Activated CD4-positive, CD25-positive, alpha-beta regulatory T cell treated with anti-CD3 and anti-CD28 coated beads, Interleukin-2, amount 50 U/mL, for 16 hours (primary cell): ENCODE data around the gene EXOC3L4.

Experiments
- DNase-seq: peaks from one replicate; pipeline ENCODE4 v3.0.0-alpha.2; 2020; ENCODE audit warnings: low read depth, low spot score

The EXOC3L4 gene

GRCh38 chr14:103121121-103121845 is 26.8 kb downstream of the EXOC3L4 start:
- DNase-seq, result no peak

GRCh38 chr14:103121846-103122584 is 27.5 kb downstream of the EXOC3L4 start:
- no peak for DNase-seq

- no peak for DNase-seq
Measured at GRCh38 chr14:103122585-103122946, 28.0 kb downstream of the EXOC3L4 start.

- DNase-seq, result no peak
Measured at GRCh38 chr14:103122947-103123633, 28.6 kb downstream of the EXOC3L4 start, which contains the start of gene TNFAIP2. Gene TNFAIP2, plus strand, starts transcription at chr14:103123461. Its CDS starts 2,997 bp downstream, at chr14:103126458.

- no peak for DNase-seq
Measured at GRCh38 chr14:103123634-103124500, 29.3 kb downstream of the EXOC3L4 start.

GRCh38 chr14:103124501-103125001 is 30.0 kb downstream of the EXOC3L4 start:
- DNase-seq, result no peak

- DNase-seq, result no peak
Measured at GRCh38 chr14:103125098-103126070, 30.9 kb downstream of the EXOC3L4 start.

- no peak for DNase-seq
Measured at GRCh38 chr14:103126088-103126872, 31.8 kb downstream of the EXOC3L4 start.

- DNase-seq, result no peak
Measured at GRCh38 chr14:103126873-103127304, 32.4 kb downstream of the EXOC3L4 start.

GRCh38 chr14:103127356-103127755 is 32.8 kb downstream of the EXOC3L4 start:
- DNase-seq, result no peak

- DNase-seq, result no peak
Measured at GRCh38 chr14:103127861-103128598, 33.5 kb downstream of the EXOC3L4 start.

- no peak for DNase-seq
Measured at GRCh38 chr14:103128631-103129300, 34.2 kb downstream of the EXOC3L4 start.

GRCh38 chr14:103129301-103130016 is 34.9 kb downstream of the EXOC3L4 start:
- DNase-seq, result no peak

GRCh38 chr14:103130017-103130764 is 35.7 kb downstream of the EXOC3L4 start:
- no peak for DNase-seq

GRCh38 chr14:103130965-103131364 is 36.4 kb downstream of the EXOC3L4 start:
- no peak for DNase-seq

- no peak for DNase-seq
Measured at GRCh38 chr14:103131580-103131979, 37.1 kb downstream of the EXOC3L4 start.
